Activated T-cell treated with anti-CD3 and anti-CD28 coated beads for 1 hour (primary cell): ENCODE data around the gene NT5DC1.
A peak's percentile ranks its signal among the peaks of the same experiment; 100 is the strongest.

Source experiments
- DNase-seq: peaks from one replicate; pipeline ENCODE4 v3.0.0-alpha.2; 2020; ENCODE audit warnings: low read depth

The NT5DC1 gene

DNA sequence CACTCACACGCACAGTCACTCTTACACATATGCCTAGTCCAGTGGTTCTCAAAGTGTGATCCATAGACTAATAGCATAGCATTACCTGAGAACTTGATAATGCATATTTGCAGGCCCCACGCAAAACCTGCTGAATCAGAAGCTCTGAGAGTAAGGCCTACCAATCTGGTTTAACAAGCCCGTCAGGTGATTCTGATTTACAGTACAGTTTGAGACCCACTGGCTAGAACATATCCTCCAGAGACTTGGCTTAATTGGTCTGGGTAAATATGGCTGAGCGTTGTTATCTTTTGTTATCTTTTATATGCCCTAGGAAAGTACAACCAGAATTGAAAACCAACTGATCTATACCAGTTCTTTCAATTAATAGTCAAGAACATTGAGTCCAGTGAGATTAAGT is 143.6 kb downstream of the NT5DC1 start:
- DNase-seq = no peak

DNA sequence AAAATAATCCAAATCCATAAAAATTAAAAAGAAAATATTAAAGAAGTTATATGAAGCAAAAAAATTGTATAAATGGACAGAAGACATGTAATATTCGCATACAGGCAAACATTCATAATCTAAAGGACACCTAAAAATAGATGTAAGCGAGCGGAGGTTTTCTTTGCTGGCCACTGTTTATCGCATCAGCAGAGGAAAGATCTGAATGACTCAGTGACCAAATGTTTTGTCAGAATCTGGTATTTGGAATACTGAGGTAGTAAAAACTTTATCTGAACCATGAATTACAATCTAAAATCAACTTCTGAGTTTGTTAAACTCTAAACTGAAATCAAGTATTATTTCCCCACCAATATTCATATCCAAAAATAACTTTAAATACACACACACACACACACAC is 145.4 kb downstream of the NT5DC1 start:
- DNase-seq = no peak

DNA sequence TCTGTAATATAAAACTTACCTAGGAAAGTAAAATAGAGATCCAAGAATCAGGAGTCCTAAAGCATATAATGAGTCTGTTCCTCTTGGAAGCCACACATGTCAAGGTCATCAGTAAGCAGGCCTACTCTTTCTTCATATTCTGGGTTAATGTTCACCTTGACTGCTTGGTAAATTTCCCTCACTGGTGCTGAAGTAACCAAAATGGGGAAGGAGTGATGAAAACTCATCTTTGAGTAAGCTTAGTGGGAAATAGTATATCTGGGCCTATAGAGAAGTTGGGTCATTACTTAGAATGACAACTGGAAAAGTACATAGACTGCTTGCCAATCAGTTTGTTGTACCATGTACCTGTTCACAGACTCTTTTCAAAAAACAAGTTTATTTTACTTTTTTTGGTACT is 146.6 kb downstream of the NT5DC1 start:
- DNase-seq = no peak

DNA sequence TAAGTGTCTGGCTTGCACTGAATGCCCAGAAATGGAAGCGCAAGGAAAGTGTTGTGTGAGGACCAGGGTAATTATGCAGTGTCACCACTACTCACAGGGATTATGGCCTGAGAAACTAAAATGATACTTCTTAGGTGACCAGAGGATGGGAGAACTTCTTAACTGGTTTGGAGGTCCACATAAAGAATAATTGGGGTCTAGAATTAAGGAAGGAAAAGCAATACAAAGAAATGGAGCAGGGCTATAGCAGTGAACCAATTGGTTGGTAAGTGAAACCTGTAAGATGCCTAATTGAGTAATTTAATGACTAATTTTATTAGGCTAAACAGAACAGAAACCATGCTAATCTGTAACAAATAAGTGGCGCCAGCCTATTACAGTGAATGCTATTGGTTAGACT is 147.9 kb downstream of the NT5DC1 start:
- DNase-seq = no peak

DNA sequence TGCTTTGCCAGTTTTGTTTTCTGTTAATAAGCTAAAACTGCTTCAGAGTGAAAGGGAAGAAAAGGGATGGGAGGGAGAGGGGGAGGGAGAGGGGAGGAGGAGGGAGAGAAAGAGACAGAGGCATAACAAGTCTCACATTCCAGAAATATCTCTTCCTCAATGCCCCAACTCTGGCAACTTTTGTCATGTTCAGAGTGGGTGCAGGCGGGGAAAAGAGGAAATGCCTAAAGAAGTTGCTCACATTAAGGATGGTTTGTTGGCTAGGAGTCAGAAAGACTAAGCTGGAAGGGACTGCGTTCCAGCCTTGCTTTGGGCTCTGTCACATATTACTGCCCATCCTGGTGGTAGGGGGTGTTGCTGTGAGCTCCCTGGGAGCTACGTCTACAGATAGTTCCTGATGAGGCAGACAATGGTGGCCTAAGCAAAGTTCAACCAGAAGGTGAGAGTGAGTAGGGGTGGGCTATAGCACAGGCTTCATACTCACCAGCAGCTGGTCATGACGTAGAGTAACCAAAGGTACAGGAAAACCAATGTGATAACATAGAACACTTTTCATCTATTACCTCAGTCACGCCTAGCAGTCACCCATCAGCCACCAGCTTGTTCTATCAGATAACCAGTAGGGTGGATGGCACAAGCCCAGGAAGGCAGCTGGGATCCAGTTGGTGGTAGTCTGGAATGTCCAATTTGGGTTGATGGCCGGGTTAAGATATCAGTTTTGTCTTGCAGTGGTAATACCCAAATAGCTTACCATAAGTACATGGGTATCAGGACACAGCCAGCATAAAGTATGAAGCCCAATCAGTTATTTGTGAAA is 151.1 kb downstream of the NT5DC1 start:
- DNase-seq = no peak

DNA sequence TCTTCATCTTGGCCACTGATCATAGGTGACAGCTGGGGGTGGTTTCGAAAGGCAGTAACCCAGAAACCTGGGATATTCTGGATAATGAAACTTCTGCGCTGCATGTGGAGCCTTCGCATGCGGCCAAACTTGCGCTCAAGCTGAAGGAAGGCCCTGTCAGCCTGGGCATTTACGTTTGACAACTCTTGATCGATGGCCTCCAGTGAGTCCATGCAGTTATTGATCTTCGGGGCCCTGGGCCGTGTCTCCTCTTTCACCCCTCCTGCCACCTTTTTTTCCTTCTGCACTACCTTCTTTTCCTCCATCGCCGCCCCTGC is 152.5 kb downstream of the NT5DC1 start:
- no peak for DNase-seq

DNA sequence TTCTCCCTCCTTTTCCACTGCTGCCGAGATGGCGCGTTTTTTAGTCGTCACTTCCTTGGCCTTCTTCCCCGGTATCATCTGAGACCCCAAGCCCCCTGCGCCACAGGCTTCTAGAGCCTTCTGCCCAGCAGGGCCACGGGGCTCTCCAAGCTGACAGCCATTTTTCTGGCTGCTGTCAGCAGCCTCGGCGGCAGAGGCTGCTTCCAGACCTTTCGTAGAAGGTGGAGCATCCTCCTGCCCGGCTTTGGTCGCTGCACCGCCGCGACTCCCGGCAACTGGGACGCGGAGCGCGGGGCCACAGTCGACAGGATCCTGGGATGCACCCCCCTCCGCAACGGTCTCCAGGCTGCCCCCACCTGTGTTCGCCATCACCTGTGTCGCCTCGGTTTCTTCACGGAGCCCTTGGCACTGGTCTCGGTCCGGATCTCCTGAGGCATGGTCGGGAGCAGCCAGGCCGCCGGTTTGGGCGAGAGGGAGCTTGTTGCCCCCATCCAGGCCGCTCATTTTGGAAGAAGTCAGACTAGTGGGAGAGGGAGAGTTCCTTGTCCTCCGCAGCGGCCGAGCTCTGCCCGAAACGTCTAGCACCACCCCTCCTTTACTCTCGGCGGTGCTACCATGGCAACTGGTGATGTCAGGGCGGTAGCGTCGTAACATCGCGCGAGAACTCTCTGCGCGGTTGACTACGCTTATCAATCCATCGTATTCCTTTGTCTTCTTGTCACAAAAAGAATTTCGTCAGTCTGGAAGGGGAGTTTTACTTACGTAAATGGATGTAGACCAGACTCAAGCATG is 153.0 kb downstream of the NT5DC1 start, which contains the start of gene TSPYL4:
Gene TSPYL4 (minus strand): TSS at position 571 of the 792 bp plus-strand sequence. CDS start 67 bp downstream, at position 504.
- DNase-seq = peak; percentile 84

DNA sequence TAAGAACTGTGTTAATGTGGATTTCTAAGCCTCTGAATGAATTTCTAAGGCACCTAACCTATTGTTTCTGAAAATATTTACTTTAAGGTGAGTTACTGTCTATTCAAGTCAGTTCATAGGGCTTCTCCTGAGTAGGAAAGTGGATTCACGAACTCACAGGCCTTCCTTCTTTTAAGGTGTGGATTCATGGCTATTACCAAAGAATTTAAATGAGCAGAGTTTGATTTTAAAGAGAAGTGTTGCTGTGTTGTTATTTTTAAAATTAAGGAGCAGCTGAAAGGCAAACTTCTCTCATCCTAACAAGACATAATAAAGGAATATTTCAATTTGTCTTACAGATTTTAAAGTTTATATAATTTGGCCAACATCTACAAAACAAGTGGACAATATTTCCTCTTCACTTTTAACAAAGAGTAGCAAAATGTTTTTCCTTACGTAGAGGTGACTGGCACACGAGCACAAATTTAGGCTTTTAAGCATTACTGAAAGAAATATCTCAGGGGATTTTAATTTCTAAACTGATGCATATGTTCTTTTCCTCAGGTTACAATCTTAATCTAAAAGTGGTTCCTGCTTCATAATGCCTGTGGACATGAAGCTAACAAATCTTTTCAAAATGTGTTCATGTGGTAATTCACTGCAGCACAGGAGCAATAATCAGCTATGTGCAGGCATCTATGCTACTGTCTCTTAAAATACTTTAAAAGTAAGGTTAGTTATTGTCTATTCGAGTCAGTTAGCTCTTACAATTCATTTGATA is 153.8 kb downstream of the NT5DC1 start:
- DNase-seq = no peak

DNA sequence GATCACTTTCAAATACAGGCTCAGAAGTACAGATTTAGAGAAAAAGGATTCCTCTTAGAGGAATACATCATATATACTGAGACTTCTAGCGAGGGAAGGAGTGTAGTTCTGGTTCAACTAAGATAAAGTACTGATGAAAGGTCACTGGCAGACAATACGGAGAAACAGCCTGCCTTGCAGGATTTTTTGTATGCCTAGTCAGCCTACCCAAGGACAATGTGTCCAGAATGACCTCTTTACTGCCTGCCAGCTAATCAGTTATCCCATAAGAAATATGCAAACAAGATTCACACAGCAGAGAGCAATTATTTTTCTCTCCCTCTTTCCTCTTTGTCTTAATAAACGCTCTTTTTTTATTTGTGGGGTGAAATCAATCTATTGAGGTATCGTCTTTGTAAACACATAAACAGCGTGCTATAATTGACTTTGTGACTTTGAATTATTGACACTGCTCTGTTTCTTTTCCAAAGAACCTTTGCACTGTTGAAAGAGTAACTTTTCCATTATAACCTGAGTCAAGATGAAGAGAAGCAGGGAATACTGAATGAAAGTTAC is 154.7 kb downstream of the NT5DC1 start:
- no peak for DNase-seq

DNA sequence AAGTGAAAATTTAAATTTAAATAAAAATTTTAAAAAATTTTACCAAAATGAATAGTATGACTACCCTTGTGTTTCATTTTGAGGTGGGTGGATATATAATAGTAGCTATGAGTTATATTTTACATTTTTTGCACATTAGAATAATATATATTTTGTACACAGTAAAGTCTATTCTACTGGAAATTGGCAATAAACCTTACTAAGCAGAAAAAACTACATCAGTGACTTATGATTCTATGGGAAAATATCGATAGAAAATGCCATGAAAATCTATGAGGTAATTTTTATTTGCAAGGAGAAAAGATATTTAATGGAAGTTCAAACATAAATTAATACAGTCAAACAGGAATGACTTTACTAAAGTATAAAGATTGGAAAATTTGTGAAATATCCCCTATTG is 156.0 kb downstream of the NT5DC1 start:
- DNase-seq = no peak

DNA sequence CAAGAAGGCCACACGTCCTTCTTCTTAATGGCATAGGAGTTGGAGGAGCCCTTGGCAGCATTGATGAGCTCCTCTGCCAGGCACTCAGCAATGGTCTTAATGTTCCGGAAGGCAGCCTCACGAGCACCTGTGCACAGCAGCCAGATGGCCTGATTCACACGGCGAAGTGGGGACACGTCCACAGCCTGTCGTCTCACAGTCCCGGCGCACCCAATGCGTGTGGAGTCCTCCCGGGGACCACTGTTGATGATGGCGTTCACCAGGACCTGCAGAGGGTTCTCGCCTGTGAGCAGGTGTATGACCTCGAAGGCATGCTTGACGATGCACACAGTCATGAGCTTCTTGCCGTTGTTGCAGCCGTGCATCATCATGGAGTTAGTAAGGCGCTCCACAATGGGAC is 157.9 kb downstream of the NT5DC1 start:
- DNase-seq = no peak

DNA sequence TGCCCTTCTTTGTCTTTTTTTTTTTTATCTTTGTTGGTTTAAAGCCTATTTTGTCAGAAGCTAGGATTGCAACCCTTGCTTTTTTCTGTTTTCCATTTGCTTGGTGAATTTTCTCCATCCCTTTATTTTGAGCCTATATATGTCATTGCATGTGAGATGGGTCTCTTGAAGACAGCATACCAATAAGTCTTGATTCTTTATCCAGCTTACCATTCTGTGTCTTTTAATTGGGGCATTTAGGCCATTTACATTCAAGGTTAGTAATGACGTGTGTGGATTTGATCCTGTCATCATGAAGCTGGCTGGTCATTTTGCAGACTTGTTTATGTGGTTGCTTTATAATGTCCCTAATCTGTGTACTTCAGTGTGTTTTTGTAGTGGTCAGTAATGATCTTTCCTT is 162.7 kb downstream of the NT5DC1 start:
- DNase-seq = no peak

DNA sequence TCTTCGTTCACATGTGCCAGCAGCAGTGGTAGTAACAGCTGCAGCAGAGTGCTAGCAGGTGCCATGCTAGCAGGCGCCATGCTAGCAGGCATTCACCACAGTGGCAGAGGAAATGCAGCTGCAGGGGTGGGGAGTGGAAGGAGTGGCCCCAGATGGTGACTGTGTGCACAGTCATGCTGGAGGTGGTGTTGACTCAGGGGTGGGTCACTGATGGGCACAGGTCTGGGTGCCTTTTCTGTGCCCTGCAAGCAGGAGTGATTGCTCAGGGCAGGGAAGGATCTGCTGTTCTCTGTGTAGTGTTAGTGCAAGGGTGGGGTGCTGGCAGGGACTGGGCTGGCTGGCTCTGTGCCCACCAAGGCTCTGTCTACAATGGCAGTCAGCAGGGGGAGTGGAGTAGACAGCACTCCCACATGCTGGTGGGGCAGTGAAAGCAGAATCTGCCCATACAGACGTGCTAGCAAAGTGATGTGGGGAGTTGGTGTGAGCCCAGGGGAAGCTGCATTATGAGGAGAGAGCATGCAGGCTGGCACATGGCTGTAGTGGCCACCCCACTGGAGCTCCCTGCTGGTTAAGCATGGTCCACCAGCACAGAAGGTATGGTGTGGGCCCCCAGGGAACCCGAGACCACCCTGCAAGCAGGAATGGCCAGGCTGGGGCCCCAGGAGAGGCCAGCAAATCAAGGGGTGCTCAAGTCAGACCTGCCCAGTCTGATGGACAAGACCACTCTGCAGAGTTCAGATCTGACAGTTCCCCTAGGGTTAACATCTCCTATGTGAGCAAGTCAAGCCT is 164.6 kb downstream of the NT5DC1 start:
- DNase-seq = no peak

DNA sequence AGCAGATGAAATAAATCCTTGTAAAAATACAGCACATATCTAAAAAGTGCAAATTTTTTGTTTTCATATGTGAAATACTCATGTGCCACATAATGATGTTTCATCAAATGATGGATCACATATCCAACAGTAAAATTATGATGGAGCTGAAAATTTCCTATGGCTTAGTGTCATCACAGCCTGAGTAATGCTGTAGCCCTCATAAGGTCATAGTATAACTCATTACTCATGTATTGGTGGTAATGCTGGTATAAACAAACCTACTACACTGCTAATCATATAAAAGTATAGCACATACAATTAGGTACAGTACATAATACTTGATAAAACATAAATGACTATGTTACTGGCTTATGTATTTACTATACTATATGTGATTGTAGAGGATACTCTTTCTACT is 166.2 kb downstream of the NT5DC1 start:
- no peak for DNase-seq

DNA sequence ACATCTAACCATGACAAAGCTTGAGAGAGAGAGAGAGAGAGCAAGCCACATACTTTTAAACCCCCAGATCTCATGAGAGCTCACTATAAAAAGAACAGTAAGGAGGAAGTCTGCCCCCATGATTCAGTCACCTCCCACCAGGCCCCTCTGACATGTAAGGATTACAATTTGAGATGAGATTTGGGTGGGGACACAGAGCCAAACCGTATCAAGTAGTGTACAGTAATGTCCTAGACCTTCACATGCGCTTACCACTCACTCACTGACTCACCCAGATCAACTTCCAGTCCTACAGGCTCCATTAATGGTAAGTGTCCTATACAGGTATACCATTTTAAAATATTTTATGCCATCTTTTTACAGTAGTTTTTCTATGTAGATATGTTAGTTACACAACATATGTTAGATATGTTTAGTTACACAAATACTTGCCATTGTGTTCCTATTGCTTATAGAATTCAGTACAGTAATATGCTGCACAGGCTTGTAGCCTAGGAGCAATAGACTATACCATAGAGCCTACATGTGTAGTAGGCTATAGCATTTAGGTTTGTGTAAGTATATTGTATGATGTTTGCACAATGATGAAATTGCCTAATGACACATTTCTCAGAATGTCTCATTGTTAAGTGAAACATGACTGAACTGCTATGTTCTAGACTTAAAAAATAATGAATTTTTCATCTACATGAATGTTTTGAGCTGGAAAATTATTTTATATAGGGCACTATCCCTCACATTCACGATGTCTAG is 167.4 kb downstream of the NT5DC1 start:
- DNase-seq = no peak

DNA sequence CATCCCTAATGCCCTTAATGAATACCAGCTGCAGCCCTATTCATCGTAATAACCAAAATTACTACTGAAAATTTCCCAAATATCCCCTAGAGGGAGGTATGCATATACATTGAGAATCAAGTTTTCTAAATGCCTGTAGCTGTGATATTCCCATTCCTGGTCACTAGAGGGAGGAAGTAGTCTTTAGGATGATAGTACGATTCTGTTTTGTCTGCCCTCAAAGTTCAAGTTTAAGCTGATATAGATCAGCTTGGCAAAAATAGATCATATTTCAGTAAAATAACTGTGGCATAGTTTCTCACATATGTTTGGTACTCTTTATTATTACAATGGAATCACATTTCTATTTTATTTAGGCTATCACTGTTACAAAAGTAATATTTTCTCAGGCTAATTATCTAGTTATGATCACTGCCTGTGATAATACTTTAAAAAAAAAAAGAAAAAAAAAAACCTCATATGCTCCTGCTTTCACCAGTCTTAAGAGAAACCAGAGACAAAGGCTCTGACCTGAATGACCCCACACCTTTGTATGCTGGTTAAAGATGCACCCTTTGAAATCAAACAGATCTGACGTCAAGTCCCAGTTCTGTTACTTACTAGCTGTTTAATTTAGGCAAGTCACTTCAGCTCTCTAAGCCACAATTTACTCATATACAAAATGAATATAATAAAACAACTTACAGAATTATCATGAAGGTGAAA is 168.1 kb downstream of the NT5DC1 start:
- no peak for DNase-seq

DNA sequence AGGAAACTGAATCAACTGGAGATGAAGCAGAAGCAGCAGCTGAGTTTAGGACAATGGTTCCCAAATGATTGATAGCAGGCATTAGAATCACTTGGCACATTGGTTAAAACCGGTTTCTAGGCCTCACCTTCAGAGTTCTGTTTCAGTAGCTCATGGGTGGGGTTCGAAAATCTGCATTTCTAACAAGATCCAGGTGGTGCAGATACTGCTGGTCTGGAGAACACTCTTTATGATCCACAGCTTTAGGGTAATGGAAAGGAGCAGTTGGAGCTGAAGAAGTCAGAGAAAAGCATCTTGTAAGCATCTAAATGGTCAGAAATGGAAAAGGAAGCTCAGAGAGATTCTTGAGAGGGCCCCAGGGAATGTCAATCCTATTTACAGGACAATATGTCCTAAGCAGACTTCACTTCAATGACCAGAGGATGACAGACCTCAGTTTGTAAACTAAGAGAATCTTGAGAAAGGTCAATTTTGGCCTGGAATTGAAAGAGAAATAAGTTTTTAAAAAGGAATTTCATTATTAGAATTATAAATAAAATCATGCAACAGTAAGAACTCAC is 170.6 kb downstream of the NT5DC1 start:
- no peak for DNase-seq

DNA sequence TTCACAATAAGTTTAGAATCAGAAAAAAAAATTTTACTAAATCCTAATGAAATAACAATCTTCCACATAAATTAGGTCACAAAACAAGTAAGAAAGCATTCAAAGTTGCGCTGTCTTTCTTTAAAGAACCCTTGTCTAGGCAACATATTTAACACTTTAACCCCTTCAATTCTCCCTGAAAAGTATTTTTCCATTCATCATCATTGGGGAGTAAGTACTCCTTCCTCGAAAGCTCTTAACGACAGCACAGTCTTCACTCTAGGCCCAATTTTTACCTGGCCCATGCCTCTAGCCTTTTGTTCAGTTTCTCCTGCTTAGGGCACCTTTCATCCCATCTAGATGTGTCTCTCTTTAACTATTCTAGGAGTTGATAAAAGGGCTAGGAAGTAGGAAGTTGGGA is 176.5 kb downstream of the NT5DC1 start:
- no peak for DNase-seq

DNA sequence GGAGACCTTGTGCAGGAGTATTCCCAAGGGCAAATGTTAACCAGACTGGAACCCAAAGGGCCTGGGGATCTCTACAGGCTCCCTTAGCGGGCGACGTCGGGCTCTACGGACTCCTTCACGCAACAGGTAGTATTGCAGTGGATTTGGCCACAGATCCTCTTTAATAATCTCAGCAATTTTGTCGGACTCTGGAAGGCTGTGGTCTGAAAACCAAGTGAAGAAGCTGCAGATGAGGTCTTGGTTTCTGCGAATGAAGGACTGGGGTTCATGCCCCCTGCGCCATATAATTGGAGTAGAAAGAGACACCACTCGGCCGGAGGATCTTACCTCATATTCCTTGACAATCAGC is 177.8 kb downstream of the NT5DC1 start:
- DNase-seq = no peak

DNA sequence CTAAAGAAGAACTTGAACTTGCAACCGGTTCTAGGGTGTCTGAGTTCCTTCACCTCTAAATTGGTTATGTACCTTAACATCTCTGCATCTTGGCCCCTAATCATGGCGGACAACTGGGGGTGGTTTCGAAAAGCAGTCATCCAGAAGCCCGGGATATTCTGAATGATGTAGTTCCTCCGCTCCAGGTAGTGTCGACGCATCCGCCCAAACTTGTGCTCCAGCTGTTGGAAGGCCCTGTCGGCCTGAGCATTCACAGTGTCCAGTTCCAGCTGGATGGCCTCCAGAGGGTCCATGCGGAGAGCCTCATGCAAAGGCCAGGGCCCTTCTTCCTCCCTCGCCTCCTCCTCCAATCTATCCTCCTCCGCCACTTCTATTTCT is 178.2 kb downstream of the NT5DC1 start:
- no peak for DNase-seq
